H1 (cell line): ENCODE results near the gene KCNS3. TPM values are rescaled to one million over a fixed set of nuclear protein-coding genes. Genes with fewer than 3 reads are reported as not detected.

ENCODE experiments used
- CTCF ChIA-PET: fragments of 300-600 bp; sonication (Branson Sonifier 250); formaldehyde crosslinking; loops from one replicate; lab custom pipeline; 2021; ENCODE audit not compliant: partially characterized antibody; lab: Charles Lee
- POLR2A ChIA-PET: fragments of 300-600 bp; sonication (Branson Sonifier 250); formaldehyde crosslinking; loops from one replicate; lab custom pipeline; 2021; ENCODE audit warnings: inconsistent platforms; ENCODE audit not compliant: partially characterized antibody; lab: Charles Lee
- DNase-seq, 2 experiments: peaks; one replicate each; pipeline versions ENCODE4 v3.0.0 to v3.0.0-alpha.2; 2010 to 2022; ENCODE audit warnings: low spot score in 2 of 2, low read depth in 1 of 2, mixed read lengths in 1 of 2
- FAIRE-seq: peaks from 2 replicates; lab custom pipeline; 2011; peaks lifted over from hg19 to GRCh38; lab: Jason Lieb, UNC
- H2AFZ ChIP-seq: 2 replicates; pipeline ENCODE4 v1.8.1; 2012; ENCODE audit warnings: low read length, inconsistent platforms
- H2AK5ac ChIP-seq: 2 replicates; pipeline ENCODE4 v1.6.1; 2013; ENCODE audit warnings: low read depth, low read length
- H2BK120ac ChIP-seq: replicated peaks from 2 replicates; pipeline ENCODE3; 2013; ENCODE audit warnings: low read depth, low read length, inconsistent platforms
- H2BK12ac ChIP-seq: 2 replicates; pipeline ENCODE4 v1.6.1; 2013; ENCODE audit warnings: low read depth, low read length
- H2BK15ac ChIP-seq: 2 replicates; pipeline ENCODE4 v1.6.1; 2013; ENCODE audit warnings: low read length
- H2BK20ac ChIP-seq: 2 replicates; pipeline ENCODE4 v1.6.1; 2013; ENCODE audit warnings: low read length
- H2BK5ac ChIP-seq: 2 replicates; pipeline ENCODE4 v1.6.1; 2013; ENCODE audit warnings: low read depth, low read length
- H3K14ac ChIP-seq: 2 replicates; pipeline ENCODE4 v1.6.1; 2013; ENCODE audit warnings: inconsistent platforms; ENCODE audit not compliant: insufficient read length
- H3K18ac ChIP-seq: 2 replicates; pipeline ENCODE4 v1.6.1; 2013; ENCODE audit warnings: low read length; ENCODE audit errors: extremely low read depth
- H3K23ac ChIP-seq: 2 replicates; pipeline ENCODE4 v1.6.1; 2013; ENCODE audit warnings: inconsistent platforms; ENCODE audit not compliant: insufficient read length
- H3K23me2 ChIP-seq: 2 replicates; pipeline ENCODE4 v1.6.1; 2013; ENCODE audit warnings: low read depth, low read length
- H3K27ac ChIP-seq: 2 replicates; pipeline ENCODE4 v1.6.1; 2011; ENCODE audit warnings: low read depth, low read length, inconsistent platforms
- H3K27me3 ChIP-seq, 4 experiments: replicated peaks in 1 of 4; 1 replicate in 1 of 4; 2 replicates in 3 of 4; pipeline versions ENCODE4 v1.6.1 to v1.8.1; 2011 to 2013; ENCODE audit warnings: low read length in 3 of 4, mild to moderate bottlenecking in 3 of 4, inconsistent platforms in 2 of 4, mixed read lengths in 2 of 4, moderate library complexity in 1 of 4; ENCODE audit not compliant: control insufficient read depth in 3 of 4, insufficient read depth in 3 of 4; ENCODE audit errors: extremely low read depth in 1 of 4
- H3K36me3 ChIP-seq, 4 experiments: 2 replicates each; pipeline versions ENCODE4 v1.6.1 to v1.8.1; 2011 to 2013; ENCODE audit warnings: mild to moderate bottlenecking in 4 of 4, low read length in 3 of 4, moderate library complexity in 2 of 4, control low read depth in 1 of 4, inconsistent platforms in 1 of 4; ENCODE audit not compliant: insufficient read depth in 4 of 4, control insufficient read depth in 2 of 4
- H3K4ac ChIP-seq: replicated peaks from 2 replicates; pipeline ENCODE3; 2013; ENCODE audit warnings: low read length, low read depth, mixed read lengths, inconsistent platforms; ENCODE audit not compliant: insufficient read length
- H3K4me1 ChIP-seq, 4 experiments: replicated peaks in 1 of 4; 1 replicate in 1 of 4; 2 replicates in 3 of 4; pipeline versions ENCODE4 v1.6.1 to v1.8.1; 2011 to 2013; ENCODE audit warnings: low read length in 3 of 4, inconsistent platforms in 2 of 4, mixed read lengths in 1 of 4; ENCODE audit not compliant: insufficient read depth in 4 of 4, control insufficient read depth in 3 of 4
- H3K4me2 ChIP-seq, 2 experiments: 2 replicates each; pipeline versions ENCODE4 v1.6.1 to v1.8.1; 2011 to 2013; ENCODE audit warnings: low read depth in 2 of 2, low read length in 2 of 2, control low read depth in 1 of 2, inconsistent platforms in 1 of 2, mild to moderate bottlenecking in 1 of 2; ENCODE audit not compliant: insufficient read depth in 1 of 2
- H3K4me3 ChIP-seq, 4 experiments: fragments of 200-600, 300-600 bp in 1 of 4; sonication (generic), shearing (Covaris generic), sonication (Bioruptor Twin) in 1 of 4; 2 replicates each; pipeline versions ENCODE4 v1.5.1 to v1.8.1; 2011 to 2016; ENCODE audit warnings: low read length in 4 of 4, low read depth in 3 of 4, control low read depth in 2 of 4, inconsistent platforms in 2 of 4, mild to moderate bottlenecking in 2 of 4, mixed read lengths in 1 of 4, moderate library complexity in 1 of 4; ENCODE audit not compliant: insufficient read depth in 2 of 4; ENCODE audit errors: extremely low read depth in 1 of 4
- H3K56ac ChIP-seq: replicated peaks from 2 replicates; pipeline ENCODE3; 2013; ENCODE audit warnings: low read depth, mild to moderate bottlenecking, mixed read lengths, low read length, inconsistent platforms; ENCODE audit not compliant: insufficient read length
- H3K79me1 ChIP-seq: 2 replicates; pipeline ENCODE4 v1.6.1; 2013; ENCODE audit warnings: low read depth, low read length, control low read depth
- H3K79me2 ChIP-seq, 2 experiments: 2 replicates each; pipeline versions ENCODE4 v1.6.1 to v1.8.1; 2012 to 2013; ENCODE audit warnings: low read length in 2 of 2, mild to moderate bottlenecking in 2 of 2, inconsistent platforms in 1 of 2; ENCODE audit not compliant: insufficient read depth in 2 of 2, control insufficient read depth in 1 of 2
- H3K9ac ChIP-seq, 4 experiments: replicated peaks in 1 of 4; 1 replicate in 1 of 4; 2 replicates in 3 of 4; pipeline versions ENCODE4 v1.6.1 to v1.8.1; 2011 to 2013; ENCODE audit warnings: low read depth in 3 of 4, low read length in 3 of 4, control low read depth in 2 of 4, mild to moderate bottlenecking in 2 of 4, moderate library complexity in 2 of 4, inconsistent platforms in 1 of 4; ENCODE audit errors: extremely low read depth in 1 of 4
- H3K9me3 ChIP-seq, 2 experiments: 2 replicates each; pipeline versions ENCODE4 v1.6.1 to v1.8.1; 2012 to 2013; ENCODE audit warnings: mild to moderate bottlenecking in 2 of 2, moderate library complexity in 2 of 2, control low read depth in 1 of 2, inconsistent platforms in 1 of 2, low read depth in 1 of 2, low read length in 1 of 2, mixed read lengths in 1 of 2; ENCODE audit not compliant: insufficient read depth in 2 of 2
- H4K20me1 ChIP-seq, 2 experiments: replicated peaks in 1 of 2; 2 replicates each; pipeline versions ENCODE3 to v1.8.1; 2011 to 2013; ENCODE audit warnings: inconsistent platforms in 2 of 2, low read length in 2 of 2, mild to moderate bottlenecking in 1 of 2; ENCODE audit not compliant: insufficient read depth in 2 of 2, control insufficient read depth in 1 of 2
- H4K5ac ChIP-seq: 2 replicates; pipeline ENCODE4 v1.6.1; 2013; ENCODE audit warnings: low read length, low read depth, mixed read lengths, inconsistent platforms; ENCODE audit not compliant: insufficient read length
- H4K8ac ChIP-seq: 2 replicates; pipeline ENCODE4 v1.8.0; 2013; ENCODE audit warnings: mild to moderate bottlenecking, moderate library complexity, low read length, inconsistent platforms; ENCODE audit not compliant: insufficient read depth; ENCODE audit errors: extremely low read depth
- H4K91ac ChIP-seq: replicated peaks from 2 replicates; pipeline ENCODE3; 2013; ENCODE audit warnings: low read length, mixed read lengths, inconsistent platforms; ENCODE audit not compliant: insufficient read length
- BRCA1 ChIP-seq: IDR thresholded peaks from 2 replicates; pipeline ENCODE4 v1.6.1; 2012; ENCODE audit warnings: low read depth, low read length, improper control_type of control experiment
- CBX8 ChIP-seq: fragments of 300-800, 300-1000 bp; sonication (generic); IDR thresholded peaks from 2 replicates; pipeline ENCODE4 v1.7.1; 2016; ENCODE audit warnings: low read depth, low read length, borderline replicate concordance
- CTCF ChIP-seq, 3 experiments: IDR thresholded peaks; 1 replicate in 2 of 3; 2 replicates in 1 of 3; pipeline versions ENCODE4 v1.5.1 to v1.6.1; 2011; ENCODE audit warnings: low read length in 3 of 3, mild to moderate bottlenecking in 3 of 3, inconsistent platforms in 2 of 3, low read depth in 1 of 3, moderate library complexity in 1 of 3; ENCODE audit not compliant: insufficient read depth in 1 of 3; ENCODE audit errors: control extremely low read depth in 1 of 3
- GABPA ChIP-seq: IDR thresholded peaks from 2 replicates; pipeline ENCODE4 v1.6.1; 2011; ENCODE audit warnings: mild to moderate bottlenecking, low read length, moderate library complexity, borderline replicate concordance; ENCODE audit not compliant: insufficient read depth
- GTF2F1 ChIP-seq: IDR thresholded peaks from 2 replicates; pipeline ENCODE4 v1.6.1; 2012; ENCODE audit warnings: low read depth, low read length, improper control_type of control experiment, borderline replicate concordance
- JUN ChIP-seq: IDR thresholded peaks from 2 replicates; pipeline ENCODE4 v1.6.1; 2011; ENCODE audit warnings: low read depth, mild to moderate bottlenecking, improper control_type of control experiment, low read length
- KDM1A ChIP-seq: fragments of 200-600, 300-600 bp; sonication (generic); IDR thresholded peaks from 2 replicates; pipeline ENCODE4 v1.7.1; 2016; ENCODE audit warnings: mild to moderate bottlenecking, low read length, borderline replicate concordance
- RAD21 ChIP-seq, 2 experiments: IDR thresholded peaks in 1 of 2; conservative IDR thresholded peaks in 1 of 2; 2 replicates each; pipeline ENCODE4 v1.6.1; 2011; ENCODE audit warnings: low read depth in 2 of 2, low read length in 2 of 2, improper control_type of control experiment in 1 of 2, inconsistent platforms in 1 of 2, mild to moderate bottlenecking in 1 of 2, moderate library complexity in 1 of 2
- SP4 ChIP-seq: IDR thresholded peaks from 2 replicates; pipeline ENCODE4 v1.6.1; 2012; ENCODE audit warnings: low read length, inconsistent platforms
- TAF1 ChIP-seq: IDR thresholded peaks from 2 replicates; pipeline ENCODE4 v1.6.1; 2011; ENCODE audit warnings: mild to moderate bottlenecking, low read depth, low read length
- TCF12 ChIP-seq: IDR thresholded peaks from 2 replicates; pipeline ENCODE4 v1.6.1; 2011; ENCODE audit warnings: low read depth, mild to moderate bottlenecking, low read length
- ZNF274 ChIP-seq: IDR thresholded peaks from 2 replicates; pipeline ENCODE4 v1.7.0; 2012; ENCODE audit warnings: low read length, borderline replicate concordance; ENCODE audit errors: extremely low read depth
- WGBS, 2 experiments: shearing (Covaris generic) in 1 of 2; methylation state at CpG; one replicate each; pipeline versions ENCODE4 v1.1.6 to v1.1.7; 2013 to 2015; ENCODE audit warnings: low lambda C conversion rate in 2 of 2, mixed read lengths in 2 of 2, inconsistent platforms in 1 of 2, low coverage in 1 of 2, missing lambda C conversion rate in 1 of 2; ENCODE audit not compliant: insufficient replicate concordance in 2 of 2, insufficient coverage in 1 of 2, insufficient read length in 1 of 2; ENCODE audit errors: extremely low coverage in 1 of 2, missing lambda C conversion rate in 1 of 2; 5-methylcytosine and 5-hydroxymethylcytosine counted together
- polyA plus RNA-seq, 7 experiments: library from polyadenylated mRNA; depleted of rRNA in 3 of 7; stranded (reverse) in 5 of 7; unstranded in 2 of 7; fragments of >200 nt in 5 of 7; fragments of 200-250 nt in 2 of 7; gene quantifications; 1 replicate in 5 of 7; 2 replicates in 1 of 7; 4 replicates in 1 of 7; pipeline versions ENCODE4 v1.2.1 to v1.2.3, GENCODE V29; 2011 to 2013; ENCODE audit warnings: missing spikeins in 2 of 7, mixed read lengths in 2 of 7
- total RNA-seq: library from RNA; stranded (reverse); fragmentation: NEBNext Ultra II Directional; extraction: Animal tissue kit (Norgen Biotek cat#: 25700); gene quantifications from 2 replicates; pipeline ENCODE4 v1.2.1, GENCODE V29; 2021

KCNS3 gene
- total and polyA plus RNA-seq, 2 of the 8 experiments (the other 6 are each of a cell fraction or from before 2014, with no cell fraction given): 22.7 to 23.0 TPM

- Histone ChIP-seq H3K79me1 (no peaks in the 10 kb centered on the region), H2BK5ac (no peak overlapping the region), H3K79me2 (no peaks in the 10 kb centered on the region), H2AK5ac (no peak overlapping the region), H3K56ac (no peak overlapping the region), H3K27ac (no peak overlapping the region), H3K23me2 (no peaks in the 10 kb centered on the region), H2BK12ac (no peak overlapping the region), H3K14ac (no peak overlapping the region), H4K91ac (no peak overlapping the region), H3K27me3 (no peaks in the 10 kb centered on the region), H2BK20ac (no peak overlapping the region), H4K20me1 (no peaks in the 10 kb centered on the region), H2BK15ac (no peak overlapping the region), H3K4ac (no peak overlapping the region), H3K23ac (no peak overlapping the region), H3K9me3 (no peaks in the 10 kb centered on the region), H3K4me1 (no peaks in the 10 kb centered on the region), H2BK120ac (no peak overlapping the region), H2AFZ (no peak overlapping the region), H3K4me2 (no peak overlapping the region), H3K4me3 (no peak overlapping the region), H4K8ac (no peak overlapping the region), H3K36me3 (peaks cover 0 to 2% (median 0%) of the 10 kb centered on the region in 4 experiments; a peak in 1 of 8 replicates), H3K9ac (no peak overlapping the region), H3K18ac (no peak overlapping the region), H4K5ac (no peak overlapping the region)
- FAIRE-seq: no peak
- POLR2A ChIA-PET: no interaction called here
- DNase-seq: no peak
- CTCF ChIA-PET: interaction anchor here (1.1 kb wide), 1 partner anchor 30 kb away, joined by 3 read pairs; no protein-coding TSS in a partner anchor
- WGBS, 2 experiments: 70% methylated on average over 6 of the region's 6 CpGs; no CpG with 5 or more reads in 1 of the 2 experiments
- TF ChIP-seq TAF1: no peak
- TF ChIP-seq KDM1A: no peak
- TF ChIP-seq GTF2F1: no peak
- TF ChIP-seq GABPA: no peak
- TF ChIP-seq ZNF274: no peak
- no peak for TF ChIP-seq SP4
- TF ChIP-seq TCF12: no peak
- no peak for TF ChIP-seq BRCA1
- no peak for TF ChIP-seq CBX8
- no peak for TF ChIP-seq JUN
- TF ChIP-seq CTCF (IDR thresholded peaks at IDR 0.05; ENCODE audit: control extremely low read depth in 1 of 3, insufficient read depth in 1 of 3, low read depth in 1 of 3, low read length in 3 of 3): no peak
- TF ChIP-seq RAD21 (IDR thresholded peaks at IDR 0.05 in 1 of 2, conservative IDR thresholded peaks at IDR 0.05 in 1 of 2; ENCODE audit: low read depth in 2 of 2, low read length in 2 of 2): no peak
Observed at GRCh38 chr2:17950006-17950405, 71.5 kb downstream of the KCNS3 start.
